ENCODE measurements around the gene STK33. TPM values are rescaled to one million over a fixed set of nuclear protein-coding genes. Genes with fewer than 3 reads are reported as not detected.

The STK33 gene
- polyA plus RNA-seq, 1 donor from 2014 or later = 13.9 TPM

DNA sequence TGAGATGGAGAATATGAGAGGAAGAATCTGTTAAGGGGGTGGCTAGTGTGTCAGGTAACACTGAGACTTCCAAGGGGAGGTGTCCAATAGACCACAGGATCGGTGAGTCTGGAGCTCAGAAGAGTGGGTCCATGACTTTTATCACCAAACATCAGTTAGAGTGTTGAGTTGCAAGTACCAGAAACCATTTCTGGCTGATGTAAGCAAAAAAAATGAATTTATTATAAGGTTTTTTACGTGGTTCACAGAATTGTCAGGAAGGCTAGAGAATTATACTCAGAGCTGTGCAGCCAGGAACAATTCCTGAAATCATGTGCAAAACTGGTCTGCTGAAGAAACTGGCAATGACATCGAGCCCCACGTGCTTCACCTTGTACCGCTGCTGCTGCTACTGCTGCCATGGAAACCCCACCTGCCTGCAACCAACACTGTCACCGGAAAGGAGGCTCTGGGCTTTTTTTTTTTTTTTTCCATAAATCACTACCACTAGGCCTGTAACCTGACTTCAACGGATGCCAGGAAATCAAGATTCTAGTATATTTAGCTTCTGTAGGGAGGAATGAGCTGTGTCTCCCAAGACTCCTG lies 16.6 kb upstream of the STK33 start:
- Histone ChIP-seq H3F3A (ENCODE audit: insufficient read depth, low read length, poor library complexity, severe bottlenecking) (no peaks in the 10 kb centered on the region), H3K27me3 (ENCODE audit: insufficient read depth, low read depth, low read length) (no peaks in the 10 kb centered on the region), H3K9ac (ENCODE audit: low read length) (peak overlapping the region; percentile 69), H3K4me3 (ENCODE audit: low read length) (peak overlapping the region; percentile 51), H4K20me1 (ENCODE audit: insufficient read depth) (no peaks in the 10 kb centered on the region), H3K9me3 (ENCODE audit: low read length) (no peaks in the 10 kb centered on the region), H3K27ac (ENCODE audit: low read length) (peak overlapping the region; percentile 89), H3K36me3 (ENCODE audit: insufficient read depth, low read length) (no peaks in the 10 kb centered on the region), H3K79me2 (replicated peaks; ENCODE audit: insufficient read depth, low read length) (no peaks in the 10 kb centered on the region), H3K9me2 (ENCODE audit: insufficient read depth, low read length) (no peaks in the 10 kb centered on the region), H3K4me2 (ENCODE audit: low read length) (peak overlapping the region; percentile 54), H2AFZ (ENCODE audit: low read depth, low read length) (peak overlapping the region; percentile 36)
- TF ChIP-seq POLR2AphosphoS5 (IDR thresholded peaks at IDR 0.05) (peak; percentile 65), RAD21 (conservative IDR thresholded peaks at IDR 0.05) (peak; percentile 51), EP300 (conservative IDR thresholded peaks at IDR 0.05; ENCODE audit: poor library complexity, severe bottlenecking) (peak; percentile 84), TAF1 (IDR thresholded peaks at IDR 0.05; ENCODE audit: low read depth) (no peak), SMC3 (conservative IDR thresholded peaks at IDR 0.05; ENCODE audit: poor library complexity) (peak; percentile 60), MXI1 (conservative IDR thresholded peaks at IDR 0.05; ENCODE audit: poor library complexity, severe bottlenecking) (peak; percentile 86), EZH2 (IDR thresholded peaks at IDR 0.05; ENCODE audit: borderline replicate concordance, insufficient read depth, low read length, poor library complexity, severe bottlenecking) (no peak)
- TF ChIP-seq, protein P1, sequence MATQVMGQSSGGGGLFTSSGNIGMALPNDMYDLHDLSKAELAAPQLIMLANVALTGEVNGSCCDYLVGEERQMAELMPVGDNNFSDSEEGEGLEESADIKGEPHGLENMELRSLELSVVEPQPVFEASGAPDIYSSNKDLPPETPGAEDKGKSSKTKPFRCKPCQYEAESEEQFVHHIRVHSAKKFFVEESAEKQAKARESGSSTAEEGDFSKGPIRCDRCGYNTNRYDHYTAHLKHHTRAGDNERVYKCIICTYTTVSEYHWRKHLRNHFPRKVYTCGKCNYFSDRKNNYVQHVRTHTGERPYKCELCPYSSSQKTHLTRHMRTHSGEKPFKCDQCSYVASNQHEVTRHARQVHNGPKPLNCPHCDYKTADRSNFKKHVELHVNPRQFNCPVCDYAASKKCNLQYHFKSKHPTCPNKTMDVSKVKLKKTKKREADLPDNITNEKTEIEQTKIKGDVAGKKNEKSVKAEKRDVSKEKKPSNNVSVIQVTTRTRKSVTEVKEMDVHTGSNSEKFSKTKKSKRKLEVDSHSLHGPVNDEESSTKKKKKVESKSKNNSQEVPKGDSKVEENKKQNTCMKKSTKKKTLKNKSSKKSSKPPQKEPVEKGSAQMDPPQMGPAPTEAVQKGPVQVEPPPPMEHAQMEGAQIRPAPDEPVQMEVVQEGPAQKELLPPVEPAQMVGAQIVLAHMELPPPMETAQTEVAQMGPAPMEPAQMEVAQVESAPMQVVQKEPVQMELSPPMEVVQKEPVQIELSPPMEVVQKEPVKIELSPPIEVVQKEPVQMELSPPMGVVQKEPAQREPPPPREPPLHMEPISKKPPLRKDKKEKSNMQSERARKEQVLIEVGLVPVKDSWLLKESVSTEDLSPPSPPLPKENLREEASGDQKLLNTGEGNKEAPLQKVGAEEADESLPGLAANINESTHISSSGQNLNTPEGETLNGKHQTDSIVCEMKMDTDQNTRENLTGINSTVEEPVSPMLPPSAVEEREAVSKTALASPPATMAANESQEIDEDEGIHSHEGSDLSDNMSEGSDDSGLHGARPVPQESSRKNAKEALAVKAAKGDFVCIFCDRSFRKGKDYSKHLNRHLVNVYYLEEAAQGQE (IDR thresholded peaks at IDR 0.05; ENCODE audit: borderline replicate concordance) = peak; percentile 82
- TF ChIP-seq, protein P2, sequence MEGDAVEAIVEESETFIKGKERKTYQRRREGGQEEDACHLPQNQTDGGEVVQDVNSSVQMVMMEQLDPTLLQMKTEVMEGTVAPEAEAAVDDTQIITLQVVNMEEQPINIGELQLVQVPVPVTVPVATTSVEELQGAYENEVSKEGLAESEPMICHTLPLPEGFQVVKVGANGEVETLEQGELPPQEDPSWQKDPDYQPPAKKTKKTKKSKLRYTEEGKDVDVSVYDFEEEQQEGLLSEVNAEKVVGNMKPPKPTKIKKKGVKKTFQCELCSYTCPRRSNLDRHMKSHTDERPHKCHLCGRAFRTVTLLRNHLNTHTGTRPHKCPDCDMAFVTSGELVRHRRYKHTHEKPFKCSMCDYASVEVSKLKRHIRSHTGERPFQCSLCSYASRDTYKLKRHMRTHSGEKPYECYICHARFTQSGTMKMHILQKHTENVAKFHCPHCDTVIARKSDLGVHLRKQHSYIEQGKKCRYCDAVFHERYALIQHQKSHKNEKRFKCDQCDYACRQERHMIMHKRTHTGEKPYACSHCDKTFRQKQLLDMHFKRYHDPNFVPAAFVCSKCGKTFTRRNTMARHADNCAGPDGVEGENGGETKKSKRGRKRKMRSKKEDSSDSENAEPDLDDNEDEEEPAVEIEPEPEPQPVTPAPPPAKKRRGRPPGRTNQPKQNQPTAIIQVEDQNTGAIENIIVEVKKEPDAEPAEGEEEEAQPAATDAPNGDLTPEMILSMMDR (IDR thresholded peaks at IDR 0.05; ENCODE audit: poor library complexity, severe bottlenecking) = no peak

DNA sequence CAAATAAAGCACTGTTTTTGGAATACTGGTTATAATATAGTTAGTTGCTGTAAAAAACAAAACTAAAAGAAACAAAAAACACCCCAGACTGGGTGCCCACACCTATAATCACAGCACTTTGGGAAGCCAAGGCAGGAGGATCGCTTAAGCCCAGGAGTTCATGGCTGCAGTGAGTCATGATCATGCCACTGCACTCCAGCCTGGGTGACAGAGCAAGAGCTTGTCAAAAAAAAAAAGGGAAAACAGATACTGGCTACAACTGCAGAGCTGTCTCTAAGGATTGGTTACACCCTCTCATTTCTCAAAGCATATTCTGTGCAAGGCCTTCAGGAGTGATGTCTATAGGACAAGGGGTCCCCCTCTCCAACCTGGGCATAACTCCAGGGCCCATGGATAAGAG lies 14.6 kb upstream of the STK33 start:
- Histone ChIP-seq H3K27me3 (ENCODE audit: insufficient read depth, low read depth, low read length) (no peaks in the 10 kb centered on the region), H3K9ac (ENCODE audit: low read length) (no peak overlapping the region), H3K4me3 (ENCODE audit: low read length) (no peak overlapping the region), H3K4me2 (ENCODE audit: low read length) (no peak overlapping the region), H4K20me1 (ENCODE audit: insufficient read depth) (no peaks in the 10 kb centered on the region), H3K9me3 (ENCODE audit: low read length) (no peaks in the 10 kb centered on the region), H3K36me3 (ENCODE audit: insufficient read depth, low read length) (no peaks in the 10 kb centered on the region), H3K9me2 (ENCODE audit: insufficient read depth, low read length) (no peaks in the 10 kb centered on the region), H3F3A (ENCODE audit: insufficient read depth, low read length, poor library complexity, severe bottlenecking) (no peaks in the 10 kb centered on the region), H2AFZ (ENCODE audit: low read depth, low read length) (no peak overlapping the region), H3K27ac (ENCODE audit: low read length) (no peak overlapping the region), H3K79me2 (replicated peaks; ENCODE audit: insufficient read depth, low read length) (no peaks in the 10 kb centered on the region)
- TF ChIP-seq EZH2 (IDR thresholded peaks at IDR 0.05; ENCODE audit: borderline replicate concordance, insufficient read depth, low read length, poor library complexity, severe bottlenecking) (no peak), MXI1 (conservative IDR thresholded peaks at IDR 0.05; ENCODE audit: poor library complexity, severe bottlenecking) (no peak), EP300 (conservative IDR thresholded peaks at IDR 0.05; ENCODE audit: poor library complexity, severe bottlenecking) (no peak), TAF1 (IDR thresholded peaks at IDR 0.05; ENCODE audit: low read depth) (no peak), RAD21 (conservative IDR thresholded peaks at IDR 0.05) (no peak), SMC3 (conservative IDR thresholded peaks at IDR 0.05; ENCODE audit: poor library complexity) (no peak), POLR2AphosphoS5 (IDR thresholded peaks at IDR 0.05) (no peak)
- TF ChIP-seq, protein P1 (IDR thresholded peaks at IDR 0.05; ENCODE audit: borderline replicate concordance) = no peak
- TF ChIP-seq, protein P2 (IDR thresholded peaks at IDR 0.05; ENCODE audit: poor library complexity, severe bottlenecking) = no peak

Measured in neural cell (in vitro differentiated cells).